Transverse colon (tissue), 4 donors: ENCODE results near the gene LAMA2. TPM values are rescaled to one million over a fixed set of nuclear protein-coding genes. Genes with fewer than 3 reads are reported as not detected.

Experiments used
- DNase-seq: peaks from one replicate; pipeline ENCODE4 v3.0.0-alpha.2; 2019
- H3K27ac ChIP-seq, 4 donors: fragments of 200-600 bp; sonication (generic); 2 replicates each; pipeline ENCODE4 v1.5.1; 2016 to 2018; ENCODE audit warnings: inconsistent platforms in 4 of 4
- H3K27me3 ChIP-seq: fragments of 200-600 bp; sonication (generic); 2 replicates; pipeline ENCODE4 v1.5.1; 2017; ENCODE audit warnings: inconsistent platforms
- H3K36me3 ChIP-seq, 4 donors: fragments of 200-600 bp; sonication (generic); 2 replicates each; pipeline ENCODE4 v1.5.1; 2017 to 2019; ENCODE audit warnings: inconsistent platforms in 4 of 4
- H3K4me1 ChIP-seq, 4 donors: fragments of 200-600 bp; sonication (generic); 2 replicates each; pipeline ENCODE4 v1.5.1; 2017 to 2020; ENCODE audit warnings: inconsistent platforms in 4 of 4
- H3K4me3 ChIP-seq, 4 donors: fragments of 200-600 bp; sonication (generic); 1 replicate in 1 of 4; 2 replicates in 3 of 4; pipeline versions ENCODE4 v1.5.1 to v1.6.1; 2017 to 2019; ENCODE audit warnings: inconsistent platforms in 4 of 4
- H3K9me3 ChIP-seq, 2 donors: fragments of 200-600 bp; sonication (generic); 2 replicates each; pipeline ENCODE4 v1.5.1; 2017 to 2019; ENCODE audit warnings: inconsistent platforms in 2 of 2
- CTCF ChIP-seq, 5 experiments: fragments of 200-600 bp in 3 of 5; fragments of 450-650 bp in 2 of 5; sonication (generic) in 3 of 5; IDR thresholded peaks; 1 replicate in 2 of 5; 2 replicates in 3 of 5; pipeline ENCODE4 v1.5.1; 2016 to 2017; ENCODE audit warnings: antibody characterized with exemption in 5 of 5, inconsistent platforms in 3 of 5, mild to moderate bottlenecking in 2 of 5, moderate library complexity in 1 of 5
- EP300 ChIP-seq: sonication (generic); formaldehyde crosslinking; IDR thresholded peaks from one replicate; pipeline ENCODE4 v1.6.1; 2017; ENCODE audit warnings: antibody characterized with exemption, low read depth
- POLR2A ChIP-seq: fragments of 450-650 bp; IDR thresholded peaks from one replicate; pipeline ENCODE4 v1.6.1; 2016; ENCODE audit warnings: antibody characterized with exemption, mild to moderate bottlenecking, moderate library complexity
- POLR2AphosphoS5 ChIP-seq, 3 donors: sonication (generic); formaldehyde crosslinking; IDR thresholded peaks; one replicate each; pipeline ENCODE4 v1.6.1; 2016; ENCODE audit warnings: antibody characterized with exemption in 3 of 3
- WGBS, 2 donors: methylation state at CpG; one replicate each; pipeline ENCODE4 v1.1.5; 2018; ENCODE audit warnings: low coverage in 1 of 2; 5-methylcytosine and 5-hydroxymethylcytosine counted together
- in situ Hi-C, 4 donors: fragments of 200-750 bp; cut with MboI; loops; one replicate each; pipeline versions ENCODE4 v1.15.0 to v1.15.1; 2017; ENCODE audit warnings: low sequenced_read_pairs in 3 of 4, low pct_ligation_motif_present in 1 of 4, low pct_unique_long_range_greater_than_20kb in 1 of 4
- intact Hi-C: fragments of 100-400 bp; cut with DNase I; formaldehyde crosslinking; loops from one replicate; pipeline ENCODE4 v1.15.1; 2023; ENCODE audit warnings: low total_unique reads
- total RNA-seq, 4 donors: library from RNA; depleted of rRNA; stranded (reverse); fragments of >200 nt; gene quantifications; one replicate each; pipeline ENCODE4 v1.1.0, GENCODE V29; 2016

LAMA2 gene
- total RNA-seq, 4 donors from 2014 or later = 12.3 to 43.0 (median 32.1) TPM

- in situ Hi-C loops (no loop called here), intact Hi-C loops (no loop called here)
- Histone ChIP-seq H3K36me3 (no peaks in the 10 kb centered on the region), H3K9me3 (no peaks in the 10 kb centered on the region), H3K4me1 (peaks cover 0 to 4% (median 1%) of the 10 kb centered on the region in 4 donors), H3K27ac (peak overlapping the region; percentile 51 to 73 (median 56)), H3K4me3 (peak overlapping the region in 2 of 4 donors; percentile 19 to 48), H3K27me3 (peaks cover 6% of the 10 kb centered on the region)
- DNase-seq = no peak
- 39 to 40% methylated on average over 2 of the region's 2 CpGs for WGBS, 2 donors
- TF ChIP-seq CTCF (IDR thresholded peaks at IDR 0.05) = no peak
- TF ChIP-seq EP300 = no peak
- TF ChIP-seq POLR2A = no peak
- no peak for TF ChIP-seq POLR2AphosphoS5 (IDR thresholded peaks at IDR 0.05)
Measured at GRCh38 chr6:128882560-128882959, 378 bp upstream of the LAMA2 start.

GRCh38 chr6:128883906-128884305 is 968 bp downstream of the LAMA2 start:
- Histone ChIP-seq H3K27me3 (peaks cover 6% of the 10 kb centered on the region), H3K4me3 (peak overlapping the region in 2 of 4 donors; percentile 8 to 48), H3K9me3 (no peaks in the 10 kb centered on the region), H3K4me1 (peaks cover 0 to 4% (median 1%) of the 10 kb centered on the region in 4 donors), H3K36me3 (no peaks in the 10 kb centered on the region), H3K27ac (peak overlapping the region in 3 of 4 donors; percentile 5 to 53 (median 17))
- no peak for DNase-seq
- intact Hi-C loops = no loop called here
- 55 to 66% methylated on average over 2 of the region's 2 CpGs for WGBS, 2 donors
- TF ChIP-seq POLR2AphosphoS5 (IDR thresholded peaks at IDR 0.05) = no peak
- no peak for TF ChIP-seq POLR2A
- TF ChIP-seq CTCF (IDR thresholded peaks at IDR 0.05) = no peak
- no peak for TF ChIP-seq EP300
- in situ Hi-C loops = no loop called here

- H3K4me1 ChIP-seq = peaks cover 0 to 4% (median 1%) of the 10 kb centered on the region in 4 donors
- no peak for DNase-seq
- TF ChIP-seq EP300 (no peak), POLR2A (no peak), CTCF (IDR thresholded peaks at IDR 0.05) (no peak), POLR2AphosphoS5 (IDR thresholded peaks at IDR 0.05) (no peak)
- peaks cover 6% of the 10 kb centered on the region for H3K27me3 ChIP-seq
- in situ Hi-C loops = no loop called here
- no peaks in the 10 kb centered on the region for H3K36me3 ChIP-seq
- H3K4me3 ChIP-seq = peak overlapping the region in 1 of 4 donors; percentile 48
- H3K27ac ChIP-seq = no peak overlapping the region
- H3K9me3 ChIP-seq = no peaks in the 10 kb centered on the region
- 72 to 82% methylated on average over 5 of the region's 5 CpGs for WGBS, 2 donors
- intact Hi-C loops = no loop called here
Measured at GRCh38 chr6:128885381-128885780, 2.4 kb downstream of the LAMA2 start.

- H3K4me3 ChIP-seq = no peak overlapping the region
- intact Hi-C loops = no loop called here
- TF ChIP-seq POLR2A (no peak), CTCF (IDR thresholded peaks at IDR 0.05) (no peak), EP300 (no peak), POLR2AphosphoS5 (IDR thresholded peaks at IDR 0.05) (no peak)
- DNase-seq = no peak
- no peak overlapping the region for H3K27ac ChIP-seq
- in situ Hi-C loops = no loop called here
- H3K36me3 ChIP-seq = no peaks in the 10 kb centered on the region
- H3K9me3 ChIP-seq = no peaks in the 10 kb centered on the region
- H3K27me3 ChIP-seq = peaks cover 6% of the 10 kb centered on the region
- H3K4me1 ChIP-seq = peaks cover 0 to 4% (median 1%) of the 10 kb centered on the region in 4 donors
Measured at GRCh38 chr6:128886706-128887105, 3.8 kb downstream of the LAMA2 start.
